ENCODE data around the gene SHQ1. TPM values are rescaled to one million over a fixed set of nuclear protein-coding genes. Genes with fewer than 3 reads are reported as not detected.

SHQ1 gene
- total and polyA plus RNA-seq, 2 donors (not counting 3 experiments of a cell fraction or from before 2014, with no cell fraction given) = 7.3 to 20.6 TPM

DNA sequence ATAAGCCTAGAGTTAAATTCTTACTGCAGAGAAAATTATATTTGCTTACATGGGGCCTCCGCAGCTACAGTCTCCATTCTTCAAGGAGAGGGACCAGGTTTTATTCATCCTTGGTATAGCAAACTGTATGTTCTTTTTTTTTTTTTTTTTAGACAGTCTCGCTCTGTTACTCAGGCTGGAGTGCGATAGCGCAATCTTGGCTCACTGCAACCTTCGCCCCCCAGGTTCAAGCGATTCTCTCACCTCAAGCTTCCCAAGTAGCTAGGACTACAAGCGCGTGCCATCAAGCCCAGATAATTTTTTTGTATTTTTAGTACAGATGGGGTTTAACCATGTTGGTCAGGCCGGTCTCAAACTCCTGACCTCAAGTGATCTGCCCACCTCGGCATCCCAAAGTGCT, 2.1 kb downstream of the SHQ1 start:
- dilution Hi-C loops (cut with MboI; ENCODE audit: extremely low pct_ligation_motif_present, low sequenced_read_pairs) (no loop called here), intact Hi-C loops (cut with micrococcal nuclease) (loop anchor here (5.0 kb wide), 1 partner anchor 91 kb away; no protein-coding TSS in a partner anchor)
- ChIA-PET POLR2A (no interaction called here), CTCF (interaction anchor here (0.6 to 1.3 kb wide), 3 partner anchors 23 to 890 kb away, joined by 3 read pairs; no protein-coding TSS in a partner anchor)
- Histone ChIP-seq H3K27ac (ENCODE audit: insufficient read depth, low read depth, low read length) (no peak overlapping the region), H3K9me1 (replicated peaks; ENCODE audit: control insufficient read depth, extremely low read depth, insufficient read depth, low read length) (no peaks in the 10 kb centered on the region), H4K20me1 (replicated peaks; ENCODE audit: control insufficient read depth, extremely low read depth, insufficient read depth, low read length) (no peaks in the 10 kb centered on the region), H3K79me2 (ENCODE audit: control insufficient read depth, insufficient read depth, low read length) (peaks cover 18% of the 10 kb centered on the region), H3K9ac (replicated peaks; ENCODE audit: extremely low read depth, insufficient read depth, low read length) (no peak overlapping the region), H3K27me3 (ENCODE audit: control insufficient read depth in 2 of 2, insufficient read depth in 2 of 2, low read length in 2 of 2) (no peaks in the 10 kb centered on the region), H3K4me2 (ENCODE audit: insufficient read depth, low read length) (no peak overlapping the region), H3K36me3 (ENCODE audit: control insufficient read depth in 2 of 2, extremely low read depth in 1 of 2, insufficient read depth in 2 of 2, low read length in 2 of 2) (peaks cover 3 to 6% of the 10 kb centered on the region in 2 experiments), H3K4me3 (replicated peaks in 1 of 3; ENCODE audit: insufficient read depth in 1 of 3, low read depth in 1 of 3, low read length in 3 of 3) (no peak overlapping the region), H3K9me3 (replicated peaks; ENCODE audit: control insufficient read depth, insufficient read depth, low read length) (no peaks in the 10 kb centered on the region), H3K4me1 (ENCODE audit: control insufficient read depth, extremely low read depth, insufficient read depth, low read length) (peaks cover 16% of the 10 kb centered on the region), H2AFZ (ENCODE audit: low read depth, low read length) (no peak overlapping the region)
- DNase-seq (ENCODE audit: low read depth, low spot score) (no peak), FAIRE-seq (no peak)
- no TSS peak for BruUV-seq (replicated peaks)
- TF ChIP-seq FOS (IDR thresholded peaks at IDR 0.05; ENCODE audit: borderline replicate concordance, insufficient read depth, low read length) (no peak), MYC (IDR thresholded peaks at IDR 0.05; ENCODE audit: low read depth, low read length) (no peak), EZH2 (IDR thresholded peaks at IDR 0.05; ENCODE audit: borderline replicate concordance, low read depth, low read length, severe bottlenecking) (no peak), POLR2A (IDR thresholded peaks at IDR 0.05; ENCODE audit: low read depth, low read length) (no peak), JUN (IDR thresholded peaks at IDR 0.05; ENCODE audit: borderline replicate concordance, insufficient read depth, insufficient read length, low read depth) (no peak), GATA2 (IDR thresholded peaks at IDR 0.05; ENCODE audit: insufficient read depth, insufficient read length, low read depth, low read length) (no peak), POLR2AphosphoS5 (IDR thresholded peaks at IDR 0.05; ENCODE audit: insufficient read depth, low read depth, low read length) (no peak)
- TF ChIP-seq, protein P1, sequence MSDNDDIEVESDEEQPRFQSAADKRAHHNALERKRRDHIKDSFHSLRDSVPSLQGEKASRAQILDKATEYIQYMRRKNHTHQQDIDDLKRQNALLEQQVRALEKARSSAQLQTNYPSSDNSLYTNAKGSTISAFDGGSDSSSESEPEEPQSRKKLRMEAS (IDR thresholded peaks at IDR 0.05; ENCODE audit: insufficient read depth, insufficient read length) = no peak
- TF ChIP-seq, protein P2, sequence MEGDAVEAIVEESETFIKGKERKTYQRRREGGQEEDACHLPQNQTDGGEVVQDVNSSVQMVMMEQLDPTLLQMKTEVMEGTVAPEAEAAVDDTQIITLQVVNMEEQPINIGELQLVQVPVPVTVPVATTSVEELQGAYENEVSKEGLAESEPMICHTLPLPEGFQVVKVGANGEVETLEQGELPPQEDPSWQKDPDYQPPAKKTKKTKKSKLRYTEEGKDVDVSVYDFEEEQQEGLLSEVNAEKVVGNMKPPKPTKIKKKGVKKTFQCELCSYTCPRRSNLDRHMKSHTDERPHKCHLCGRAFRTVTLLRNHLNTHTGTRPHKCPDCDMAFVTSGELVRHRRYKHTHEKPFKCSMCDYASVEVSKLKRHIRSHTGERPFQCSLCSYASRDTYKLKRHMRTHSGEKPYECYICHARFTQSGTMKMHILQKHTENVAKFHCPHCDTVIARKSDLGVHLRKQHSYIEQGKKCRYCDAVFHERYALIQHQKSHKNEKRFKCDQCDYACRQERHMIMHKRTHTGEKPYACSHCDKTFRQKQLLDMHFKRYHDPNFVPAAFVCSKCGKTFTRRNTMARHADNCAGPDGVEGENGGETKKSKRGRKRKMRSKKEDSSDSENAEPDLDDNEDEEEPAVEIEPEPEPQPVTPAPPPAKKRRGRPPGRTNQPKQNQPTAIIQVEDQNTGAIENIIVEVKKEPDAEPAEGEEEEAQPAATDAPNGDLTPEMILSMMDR (IDR thresholded peaks at IDR 0.05; ENCODE audit: extremely low read depth in 1 of 2, insufficient read depth in 1 of 2, low read depth in 1 of 2, low read length in 2 of 2) = no peak

All from endothelial cell of umbilical vein (primary cell).